Frontal cortex (tissue), 4 donors: ENCODE data around the gene ZNF791. TPM values are rescaled to one million over a fixed set of nuclear protein-coding genes. Genes with fewer than 3 reads are reported as not detected.
A peak's percentile ranks its signal among the peaks of the same experiment; 100 is the strongest.
"Not testable (repeated sequence)": the region's sequence is repeated elsewhere in the genome, so short reads cannot be mapped to it uniquely, and the experiment has no call there.

ENCODE experiments used
- DNase-seq, 2 donors: peaks; one replicate each; pipeline ENCODE4 v3.0.0; 2012; ENCODE audit warnings: low spot score in 2 of 2
- FAIRE-seq: peaks from 2 replicates; lab custom pipeline; 2012; peaks lifted over from hg19 to GRCh38; lab: Jason Lieb, UNC
- total RNA-seq: library from RNA; depleted of rRNA; stranded (reverse); fragments of >200 nt; gene quantifications from one replicate; pipeline ENCODE4 v1.2.3, GENCODE V29; 2014
- donor health status: control.
- donor health status: control.
- donor health status: control.

The ZNF791 gene
- 25.3 TPM for total RNA-seq

DNA sequence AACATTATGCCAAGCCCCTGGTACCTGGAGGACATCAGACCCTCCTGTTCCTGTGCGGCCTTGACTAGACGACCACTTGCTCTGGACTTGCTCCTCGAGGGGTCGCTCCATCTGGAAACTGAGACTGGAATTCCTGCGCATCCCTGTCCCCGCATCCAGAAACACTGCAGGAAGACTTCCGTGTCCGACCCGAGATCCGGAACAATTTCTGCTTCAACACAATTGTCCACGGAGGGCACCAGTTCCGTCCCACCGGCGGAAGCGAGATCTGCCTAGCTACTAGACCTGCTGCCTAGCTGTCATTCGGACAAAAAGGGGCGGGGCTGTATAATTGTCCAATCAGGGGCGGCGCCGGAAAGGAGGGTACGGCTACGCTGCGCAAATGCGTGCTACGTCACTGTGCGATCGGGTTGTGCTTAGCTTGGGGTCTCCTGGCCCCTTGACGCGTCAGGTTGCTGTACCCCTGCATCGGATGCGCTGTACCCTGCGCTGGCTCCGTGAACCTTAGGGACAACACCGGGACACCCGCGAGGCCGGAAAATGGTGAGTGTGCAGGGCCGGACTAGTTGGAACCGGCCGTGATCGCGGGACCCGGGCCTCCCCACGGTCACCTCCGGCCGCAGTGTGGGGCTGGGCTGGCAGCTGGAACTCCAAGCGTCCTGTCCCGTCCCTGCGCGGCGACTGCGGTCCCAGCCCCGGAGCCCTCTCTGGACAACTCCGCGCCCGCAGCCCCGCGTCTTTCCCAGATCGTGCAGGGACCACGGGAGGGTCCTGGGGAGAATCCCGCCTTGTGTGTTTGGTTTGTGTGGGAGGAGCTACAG is at the start of gene ZNF791, which contains the start of gene ZNF490:
Gene ZNF791 (plus strand): TSS at position 381 of the 821 bp plus-strand sequence. CDS start 160 bp downstream, at position 541.
Gene ZNF490 (minus strand): TSS at position 274 of the 821 bp plus-strand sequence. CDS start 133 bp downstream, at position 141.
- DNase-seq, result peak; percentile 96 to 97
- no peak for FAIRE-seq

GRCh38 chr19:12564016-12564664 is 46.6 kb upstream of the ZNF791 start:
- peak; percentile 77 to 90 for DNase-seq
- FAIRE-seq, result peak; percentile 31

DNA sequence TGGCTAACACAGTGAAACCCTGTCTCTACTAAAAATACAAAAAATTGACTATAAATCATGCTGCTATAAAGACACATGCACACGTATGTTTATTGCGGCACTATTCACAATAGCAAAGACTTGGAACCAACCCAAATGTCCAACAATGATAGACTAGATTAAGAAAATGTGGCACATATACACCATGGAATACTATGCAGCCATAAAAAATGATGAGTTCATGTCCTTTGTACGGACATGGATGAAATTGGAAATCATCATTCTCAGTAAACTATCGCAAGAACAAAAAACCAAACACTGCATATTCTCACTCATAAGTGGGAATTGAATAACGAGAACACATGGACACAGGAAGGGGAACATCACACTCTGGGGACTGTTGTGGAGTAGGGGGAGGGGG is 44.3 kb upstream of the ZNF791 start:
- FAIRE-seq, DNase-seq: not testable (repeated sequence)

- no peak for FAIRE-seq
- no peak for DNase-seq
These were observed 42.8 kb upstream of the ZNF791 start for GRCh38 chr19:12567951-12568350.

DNA sequence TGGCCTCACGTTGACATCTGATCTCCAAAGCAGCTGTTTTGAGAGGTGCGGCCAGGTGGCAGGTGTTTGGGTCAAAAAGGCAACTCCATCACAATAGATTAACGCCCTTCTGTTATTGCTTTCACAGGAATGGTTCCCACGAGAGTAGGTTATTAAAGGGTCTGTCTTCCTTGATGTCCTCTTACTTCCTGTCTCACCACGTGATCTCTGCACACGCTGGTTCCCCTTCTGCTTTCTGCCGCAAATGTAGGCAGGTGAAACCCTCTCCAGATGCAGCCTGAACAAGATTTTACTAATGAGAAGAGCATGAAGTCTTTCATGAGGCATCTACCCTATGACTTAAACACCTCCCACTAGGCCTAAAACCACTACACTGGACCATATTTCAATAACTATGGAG is 36.7 kb upstream of the ZNF791 start:
- FAIRE-seq (no peak), DNase-seq (no peak)

DNA sequence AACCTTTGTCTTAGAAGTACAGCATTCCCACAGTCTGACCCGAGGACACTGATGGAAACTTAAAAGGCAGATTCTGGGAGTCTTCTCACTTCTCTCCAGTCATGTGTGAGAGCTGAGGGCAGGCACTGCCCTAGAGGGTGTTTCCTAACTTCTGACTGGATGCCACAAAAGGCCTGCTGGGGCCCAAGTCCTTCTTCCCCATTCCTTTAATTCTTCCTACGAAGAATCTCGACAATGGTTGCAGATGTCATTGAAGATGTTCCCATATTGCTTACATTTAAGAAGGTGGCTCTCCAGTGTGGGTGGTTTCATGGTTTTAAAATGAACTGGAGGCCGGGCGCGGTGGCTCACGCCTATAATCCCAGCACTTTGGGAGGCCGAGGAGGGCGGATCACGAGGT is 32.1 kb upstream of the ZNF791 start:
- DNase-seq, result no peak
- FAIRE-seq, result no peak

- no peak for FAIRE-seq
- DNase-seq, result no peak
These were observed 30.5 kb upstream of the ZNF791 start for GRCh38 chr19:12580180-12580694.

- no peak for DNase-seq
- no peak for FAIRE-seq
These were observed 29.6 kb upstream of the ZNF791 start for GRCh38 chr19:12581100-12581499.

GRCh38 chr19:12596485-12596884 is 14.2 kb upstream of the ZNF791 start:
- FAIRE-seq, result no peak
- DNase-seq, result no peak

- DNase-seq (peak in 1 of 2 donors; percentile 56), FAIRE-seq (no peak)
These were observed 13.7 kb upstream of the ZNF791 start for GRCh38 chr19:12596927-12597548.

DNA sequence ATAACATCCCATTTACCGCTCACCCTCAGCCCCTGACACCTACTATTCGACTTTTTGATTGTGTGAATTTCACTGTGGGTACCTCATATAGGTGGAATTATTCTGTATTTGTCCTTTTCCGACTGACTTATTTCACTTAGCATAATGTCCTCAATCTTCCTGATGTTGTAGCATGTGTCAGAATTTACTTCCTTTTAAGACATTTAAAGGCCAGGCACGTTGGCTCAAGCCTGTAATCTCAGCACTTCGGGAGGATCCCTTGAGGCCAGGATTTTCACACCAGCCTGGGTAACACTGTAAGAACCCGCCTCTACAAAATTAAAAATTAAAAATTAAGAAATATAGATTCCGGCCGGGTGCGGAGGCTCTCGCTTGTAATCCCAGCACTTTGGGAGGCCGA is 13.1 kb upstream of the ZNF791 start:
- DNase-seq (no peak), FAIRE-seq (no peak)

DNA sequence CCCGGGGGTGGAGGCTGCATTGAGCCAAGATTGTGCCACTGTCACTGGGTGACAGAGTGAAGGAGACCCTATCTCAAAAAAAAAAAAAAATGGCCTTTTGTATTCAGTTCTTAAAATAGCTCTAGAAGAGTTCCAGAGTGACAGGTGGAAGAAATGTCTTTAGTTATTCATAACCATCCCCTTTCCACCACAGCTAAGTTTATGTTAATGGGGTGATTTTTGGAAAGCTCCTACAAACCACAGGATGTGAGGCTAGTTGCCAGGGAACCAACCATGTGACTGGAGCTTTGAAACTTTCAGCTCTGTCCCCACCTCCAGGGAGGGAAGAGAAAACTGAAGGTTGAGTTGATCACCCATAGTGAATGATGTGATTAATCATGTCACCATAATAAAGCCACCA is 7.0 kb upstream of the ZNF791 start:
- no peak for FAIRE-seq
- DNase-seq, result no peak

- DNase-seq, result no peak
- FAIRE-seq, result no peak
These were observed 3.9 kb upstream of the ZNF791 start for GRCh38 chr19:12606796-12607195.

- DNase-seq (no peak), FAIRE-seq (no peak)
These were observed 3.1 kb upstream of the ZNF791 start for GRCh38 chr19:12607631-12608030.

- no peak for FAIRE-seq
- DNase-seq, result peak; percentile 45 to 67
These were observed 610 bp downstream of the ZNF791 start for GRCh38 chr19:12611361-12611699.

DNA sequence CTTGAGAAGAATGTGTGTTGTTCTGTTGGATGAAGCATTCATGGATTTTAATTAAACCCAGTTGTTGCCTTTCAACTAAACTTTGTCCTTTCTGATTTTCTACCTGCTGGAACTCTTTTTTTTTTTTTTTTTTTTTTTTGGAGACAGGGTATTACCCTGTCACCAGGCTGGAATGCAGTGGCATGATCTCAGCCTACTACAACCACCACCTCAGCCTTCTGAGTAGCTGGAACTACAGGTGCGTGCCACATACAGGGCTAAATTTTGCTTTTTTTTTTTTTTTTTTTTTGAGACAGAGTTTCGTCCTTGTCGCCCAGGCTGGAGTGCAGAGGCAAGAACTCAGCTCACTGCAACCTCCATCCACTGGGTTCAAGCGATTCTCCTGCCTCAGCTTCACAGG is 6.9 kb downstream of the ZNF791 start:
- FAIRE-seq (no peak), DNase-seq (no peak)

DNA sequence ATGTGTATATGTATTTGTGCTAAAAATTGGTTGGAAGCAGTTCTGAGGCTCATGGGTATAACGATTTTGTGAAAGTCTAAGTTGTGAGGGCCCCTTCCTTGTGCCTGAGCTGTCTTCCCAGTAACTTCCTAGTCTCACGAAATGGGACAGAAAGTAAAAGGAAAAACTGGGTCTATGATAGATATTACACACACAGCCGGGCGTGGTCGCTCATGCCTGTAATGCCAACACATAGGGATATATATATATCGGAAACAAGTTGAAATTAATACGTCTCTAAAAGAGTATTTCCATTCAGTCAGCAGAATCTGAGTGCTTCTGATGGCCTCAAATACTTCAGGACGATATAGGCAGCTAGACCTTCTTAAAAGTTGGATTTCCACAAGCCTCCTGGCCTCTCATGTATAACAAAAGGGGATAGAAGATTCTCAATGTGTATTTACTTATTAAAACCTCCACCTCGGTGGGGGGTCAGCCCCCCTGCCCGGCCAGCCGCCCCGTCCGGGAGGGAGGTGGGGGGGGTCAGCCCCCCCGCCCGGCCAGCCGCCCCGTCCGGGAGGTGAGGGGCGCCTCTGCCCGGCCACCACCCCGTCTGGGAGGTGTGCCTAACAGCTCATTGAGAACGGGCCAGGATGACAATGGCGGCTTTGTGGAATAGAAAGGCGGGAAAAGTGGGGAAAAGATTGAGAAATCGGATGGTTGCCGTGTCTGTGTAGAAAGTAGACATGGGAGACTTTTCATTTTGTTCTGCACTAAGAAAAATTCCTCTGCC is 10.7 kb downstream of the ZNF791 start:
- not testable (repeated sequence) for DNase-seq, FAIRE-seq

- DNase-seq (no peak), FAIRE-seq (no peak)
These were observed 12.8 kb downstream of the ZNF791 start for GRCh38 chr19:12623361-12624031.

GRCh38 chr19:12626958-12627357 is 16.2 kb downstream of the ZNF791 start:
- DNase-seq (no peak), FAIRE-seq (no peak)
